ENCODE data around the gene BCL11A.
A peak's percentile ranks its signal among the peaks of the same experiment; 100 is the strongest.

Gene BCL11A

DNA sequence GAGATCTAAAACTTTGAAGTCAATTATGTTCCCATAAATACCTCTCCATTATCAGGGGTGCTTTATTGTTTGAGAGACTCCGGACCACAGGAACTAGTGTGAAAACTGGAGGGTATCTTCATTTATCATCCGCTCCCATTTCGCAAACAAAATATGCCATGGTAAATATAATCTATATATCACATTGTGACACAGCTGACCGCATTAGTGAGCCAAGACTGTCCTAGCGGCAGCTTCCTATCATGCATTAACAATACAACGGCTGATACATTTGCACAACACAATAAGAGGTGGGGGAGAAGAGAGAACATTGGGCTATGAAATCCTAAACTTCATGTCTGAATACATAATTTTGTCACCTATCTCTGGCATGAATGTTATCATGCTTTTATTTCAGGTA, 29.5 kb downstream of the BCL11A start:
- DNase-seq = no peak

DNA sequence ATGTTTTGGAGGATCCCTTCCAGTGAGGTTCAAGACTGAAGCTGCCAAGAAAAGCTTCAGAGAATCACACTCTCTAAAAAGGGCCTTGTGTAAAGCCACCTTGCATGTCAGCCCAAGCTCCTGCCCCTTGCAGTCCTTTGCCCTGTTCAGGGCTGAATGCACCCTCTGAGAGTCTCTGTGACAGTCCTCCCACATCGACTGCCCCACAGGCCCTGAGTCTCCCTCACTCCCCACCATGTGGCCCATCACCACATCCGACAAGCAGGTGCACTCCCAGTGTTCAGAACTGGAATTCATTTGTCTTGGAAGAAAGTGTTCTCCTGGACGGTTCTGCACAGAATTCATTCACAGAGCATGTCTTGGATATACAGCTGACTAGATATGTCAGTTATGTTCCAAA, 31.0 kb downstream of the BCL11A start:
- no peak for DNase-seq

DNA sequence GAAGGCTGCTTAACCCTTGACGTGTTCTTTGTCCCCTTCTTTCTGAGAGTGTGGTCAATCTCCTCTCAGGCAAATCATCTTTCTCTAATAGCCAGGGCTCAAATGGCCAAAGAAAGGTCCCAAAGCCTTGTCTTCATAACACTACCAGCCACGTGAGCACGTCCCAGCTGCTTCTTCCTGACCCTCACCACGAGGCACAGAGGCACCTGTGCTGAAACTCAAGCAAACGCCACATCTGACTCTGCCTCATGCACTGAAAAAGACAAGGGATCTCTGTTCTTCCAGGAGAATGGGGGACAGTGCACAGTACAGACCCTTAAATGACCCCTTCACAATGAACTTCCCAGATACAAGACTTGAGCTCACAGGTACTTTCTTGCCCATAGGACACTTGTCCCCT, 31.8 kb downstream of the BCL11A start:
- no peak for DNase-seq

DNA sequence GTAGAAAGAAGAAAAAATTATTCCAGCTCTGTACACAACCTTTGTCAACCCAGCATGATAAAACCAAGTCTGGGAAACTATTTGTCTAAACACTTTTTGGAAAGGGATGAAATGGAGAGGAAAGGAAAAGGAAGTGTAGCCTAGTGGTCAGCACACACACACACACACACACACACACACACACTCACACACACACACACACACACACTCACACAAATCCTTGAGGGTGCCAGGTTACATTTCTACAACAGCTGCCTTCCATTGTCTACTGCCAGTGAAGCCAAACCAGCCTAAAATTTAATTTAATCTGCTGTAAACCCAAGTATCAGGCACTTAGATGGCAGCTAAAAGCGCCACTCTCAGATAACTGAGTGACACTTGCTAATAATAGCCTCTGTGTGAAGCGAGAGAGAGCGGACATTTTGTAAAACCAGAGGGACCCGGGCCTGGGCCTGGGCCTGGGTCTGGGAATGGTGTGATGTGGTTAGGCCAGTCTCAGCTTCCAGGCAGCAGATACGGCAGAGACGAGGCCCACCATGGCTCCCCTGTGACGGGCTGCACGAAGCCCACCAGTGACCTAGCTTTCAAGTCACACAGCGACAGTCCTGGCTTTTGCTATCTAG, 32.4 kb downstream of the BCL11A start:
- no peak for DNase-seq

DNA sequence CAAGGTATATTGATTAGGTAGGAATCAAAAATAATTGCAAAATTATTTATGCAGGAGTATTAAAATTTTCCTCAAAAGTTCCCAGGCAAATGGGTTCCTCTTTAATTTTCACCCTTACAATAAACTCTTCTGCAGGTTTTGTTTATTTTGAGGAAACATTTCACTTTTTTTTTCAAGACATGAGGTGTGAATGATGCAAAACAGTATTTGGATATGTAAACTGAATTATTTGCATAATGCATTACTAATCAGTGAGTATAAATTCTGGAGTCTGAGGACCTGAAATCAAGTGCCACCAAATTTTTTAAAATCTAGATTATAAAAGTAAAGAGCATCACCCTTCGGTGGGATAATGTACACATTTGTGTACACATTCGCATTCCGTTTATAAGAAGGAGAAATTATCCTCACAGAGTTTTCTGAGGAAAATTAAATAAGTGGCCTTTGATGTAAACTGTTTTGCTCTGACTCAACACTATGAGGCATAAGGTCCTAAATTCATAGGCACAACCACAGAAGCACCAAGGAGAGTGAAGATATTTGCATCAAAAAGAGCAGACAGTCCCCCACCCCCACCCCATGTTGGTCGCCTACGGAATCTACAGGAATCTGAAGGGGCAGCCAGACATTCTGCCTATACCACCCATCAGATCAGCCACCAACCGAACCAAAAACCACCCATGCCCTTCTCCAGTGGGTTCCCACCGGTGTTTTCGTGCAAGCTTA, 33.1 kb downstream of the BCL11A start:
- DNase-seq = no peak

DNA sequence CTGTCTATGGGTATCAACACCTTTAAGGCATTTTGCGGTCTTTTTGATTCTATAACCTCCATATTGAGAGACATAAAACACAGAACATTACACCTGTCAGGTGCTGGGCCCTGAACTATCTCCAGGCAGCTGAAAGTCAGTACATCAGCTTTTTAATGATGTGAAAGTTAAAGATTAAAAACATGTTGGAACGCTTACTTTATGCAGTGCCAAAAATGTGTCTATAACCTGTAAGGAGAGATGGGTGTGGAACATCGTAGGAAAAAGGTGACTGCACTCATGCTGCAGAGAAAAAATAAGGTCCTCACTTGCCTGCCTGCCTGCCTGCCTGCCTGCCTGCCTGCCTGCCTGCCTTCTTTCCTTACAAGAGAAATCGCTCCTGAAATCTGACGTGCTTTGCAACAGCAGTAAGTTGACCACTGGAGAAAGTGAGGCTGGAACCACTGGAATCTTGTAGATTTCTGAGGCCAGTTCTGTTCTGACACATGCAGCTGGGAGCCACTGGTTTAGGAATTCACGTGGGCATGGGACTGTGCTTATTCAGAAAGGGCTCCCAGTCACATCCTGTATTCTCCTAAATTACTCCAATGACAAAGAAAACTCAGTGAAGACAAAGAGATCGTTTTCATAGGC, 34.1 kb downstream of the BCL11A start:
- DNase-seq = no peak

DNA sequence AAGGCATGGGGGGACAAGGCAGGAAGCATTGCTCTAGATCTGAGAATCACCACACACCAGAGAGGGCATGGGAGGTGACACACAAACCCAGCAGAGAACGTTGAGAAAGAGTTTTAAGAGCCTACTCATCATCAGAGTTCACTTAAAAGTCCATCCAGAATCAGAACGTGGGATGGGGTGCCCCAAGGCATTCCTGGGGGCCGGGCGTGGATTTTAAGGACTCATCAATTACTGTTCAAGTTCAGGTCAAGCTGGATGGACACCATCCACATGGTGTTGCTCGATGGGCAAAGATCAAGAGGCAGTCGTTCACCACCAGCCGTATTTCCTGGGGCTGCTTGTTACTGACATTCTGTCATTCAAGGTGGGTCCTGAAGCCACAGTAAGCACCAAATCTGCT, 34.9 kb downstream of the BCL11A start:
- no peak for DNase-seq

DNA sequence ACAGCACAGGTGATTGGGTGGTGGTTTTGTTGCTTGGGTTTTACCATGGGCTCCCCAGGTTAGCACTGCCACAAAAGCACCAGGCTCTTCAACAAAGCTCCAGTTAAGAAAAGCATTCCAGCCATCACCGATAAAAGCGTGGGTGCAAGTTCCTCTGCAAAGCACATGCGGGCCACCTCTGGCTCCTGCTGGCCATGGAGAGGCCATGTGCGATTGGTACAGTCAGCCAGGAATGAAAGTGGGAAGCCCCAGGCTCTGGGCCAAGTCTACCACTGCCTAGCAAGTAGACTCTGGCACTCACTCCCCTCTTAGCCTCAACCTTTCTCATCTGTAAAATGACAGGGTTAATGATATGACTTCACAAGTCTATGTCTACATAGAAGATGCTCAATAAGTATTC, 36.0 kb downstream of the BCL11A start:
- DNase-seq = no peak

DNA sequence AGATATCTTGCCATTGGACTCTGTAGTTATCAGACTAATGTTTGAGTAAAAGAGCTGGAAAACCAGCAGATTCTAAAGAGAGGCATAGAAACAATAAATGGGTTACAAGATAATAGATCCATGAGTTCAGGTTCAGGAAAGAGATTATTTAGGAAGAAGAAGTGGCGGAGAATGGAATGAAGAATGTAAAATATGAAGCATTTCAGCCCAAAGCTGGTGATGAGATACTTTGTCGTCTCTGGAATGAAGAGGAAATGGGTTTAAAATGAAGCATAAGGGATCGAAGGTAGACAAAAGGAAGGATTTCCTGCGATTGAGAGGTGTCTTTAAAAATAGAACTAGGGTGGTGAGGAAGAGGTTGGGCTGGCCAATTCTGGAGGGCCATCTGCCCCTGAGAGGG, 36.6 kb downstream of the BCL11A start:
- DNase-seq = no peak

DNA sequence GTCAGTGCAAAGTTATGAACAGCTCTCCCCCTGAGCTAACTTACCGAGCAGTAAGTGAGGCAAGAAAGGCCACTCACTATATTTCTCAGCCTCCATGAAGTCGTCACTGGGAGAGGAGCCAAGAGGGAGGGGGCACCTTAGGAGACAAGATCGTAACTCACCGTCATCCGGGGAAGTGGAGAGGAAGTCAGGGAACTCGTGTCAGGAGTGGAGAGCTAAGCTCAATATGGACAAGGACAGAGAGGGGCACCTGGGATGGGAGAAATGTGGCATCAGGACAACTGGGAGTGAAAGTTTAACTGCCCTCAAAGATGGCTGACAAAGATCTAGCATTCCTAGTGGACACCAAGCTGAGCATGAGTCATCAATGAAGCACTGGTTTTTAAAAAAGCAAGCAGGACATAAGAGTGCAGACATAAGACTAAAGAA, 37.1 kb downstream of the BCL11A start:
- no peak for DNase-seq

DNA sequence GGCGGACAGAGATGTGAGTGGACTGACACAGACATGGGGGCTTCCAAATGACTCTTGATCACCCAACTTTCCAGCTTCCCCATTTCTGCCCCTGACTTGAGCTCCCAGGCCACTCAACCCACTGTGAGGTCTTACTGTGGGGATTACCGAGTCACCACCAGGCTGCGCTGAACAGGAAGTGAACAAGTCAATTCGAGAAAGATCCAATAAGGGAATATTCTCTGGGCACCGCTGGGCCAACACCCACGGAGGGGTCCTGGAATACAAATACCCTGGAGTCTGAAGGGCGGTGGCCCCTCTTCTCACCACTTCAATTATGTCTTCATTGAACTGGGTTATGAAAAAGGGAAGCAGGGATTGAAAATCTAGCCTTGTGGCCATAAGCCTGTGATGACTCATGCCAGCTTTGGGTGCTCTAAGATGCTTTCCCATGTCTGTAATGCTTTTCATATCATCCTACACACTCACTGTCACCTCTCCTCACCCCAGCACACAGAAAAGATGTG, 37.7 kb downstream of the BCL11A start:
- peak; percentile 35 for DNase-seq

DNA sequence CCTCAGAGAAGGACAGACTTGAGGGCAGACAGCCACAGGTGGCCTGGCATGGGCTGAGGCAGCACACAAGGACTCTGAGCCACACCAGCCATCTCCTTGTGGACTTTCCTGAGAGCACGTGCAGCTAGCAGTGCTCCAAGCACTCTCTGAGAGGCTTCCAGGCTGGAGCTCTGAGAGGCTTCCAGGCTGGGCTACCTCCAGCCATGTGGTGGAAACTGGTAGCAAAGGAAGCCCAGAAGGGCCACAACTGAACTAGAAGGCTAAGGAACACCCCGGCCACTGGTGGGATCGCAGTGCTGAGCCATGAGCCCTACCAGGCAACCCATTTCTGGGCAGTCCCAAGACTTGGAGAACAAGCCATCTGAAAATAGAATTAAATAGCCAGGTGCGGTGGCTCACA, 39.5 kb downstream of the BCL11A start:
- DNase-seq = no peak

DNA sequence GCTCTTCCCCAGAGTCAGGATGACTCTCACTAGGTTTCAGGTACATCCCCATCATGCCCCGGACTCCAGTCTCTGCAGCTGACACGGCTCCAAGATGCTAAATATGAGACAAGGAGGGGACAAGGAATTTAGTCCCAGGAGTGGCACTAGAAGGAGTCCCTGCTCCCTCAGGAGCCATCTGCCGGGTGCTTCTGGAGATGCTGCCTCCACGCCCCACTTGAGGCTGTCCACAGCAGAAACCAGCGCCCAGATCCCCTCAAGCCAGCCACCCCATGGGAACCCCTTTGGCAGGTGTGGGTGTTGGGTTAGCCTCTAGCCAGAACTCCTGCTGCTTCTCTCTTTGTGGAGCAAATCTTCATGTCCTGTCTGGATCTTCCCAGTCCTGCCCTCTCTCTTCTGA, 40.3 kb downstream of the BCL11A start:
- DNase-seq = no peak

DNA sequence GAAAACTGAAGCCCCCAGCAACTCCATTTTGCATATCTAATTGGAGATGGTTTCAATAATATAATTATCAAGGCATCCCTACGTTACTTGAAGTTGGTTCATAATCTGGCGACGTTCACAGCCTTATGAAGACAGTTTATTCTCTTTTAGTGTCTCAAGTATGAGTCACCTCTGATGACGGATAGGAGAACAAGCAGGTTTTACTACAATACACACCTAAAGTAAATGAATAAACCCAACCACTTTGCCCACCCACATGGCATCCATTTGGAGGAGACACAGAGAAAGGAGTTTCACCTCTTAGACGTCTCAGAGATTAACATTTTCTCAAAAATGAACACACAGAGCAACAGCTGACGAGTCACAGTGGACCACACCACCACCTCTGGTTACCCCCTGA, 40.8 kb downstream of the BCL11A start:
- no peak for DNase-seq

DNA sequence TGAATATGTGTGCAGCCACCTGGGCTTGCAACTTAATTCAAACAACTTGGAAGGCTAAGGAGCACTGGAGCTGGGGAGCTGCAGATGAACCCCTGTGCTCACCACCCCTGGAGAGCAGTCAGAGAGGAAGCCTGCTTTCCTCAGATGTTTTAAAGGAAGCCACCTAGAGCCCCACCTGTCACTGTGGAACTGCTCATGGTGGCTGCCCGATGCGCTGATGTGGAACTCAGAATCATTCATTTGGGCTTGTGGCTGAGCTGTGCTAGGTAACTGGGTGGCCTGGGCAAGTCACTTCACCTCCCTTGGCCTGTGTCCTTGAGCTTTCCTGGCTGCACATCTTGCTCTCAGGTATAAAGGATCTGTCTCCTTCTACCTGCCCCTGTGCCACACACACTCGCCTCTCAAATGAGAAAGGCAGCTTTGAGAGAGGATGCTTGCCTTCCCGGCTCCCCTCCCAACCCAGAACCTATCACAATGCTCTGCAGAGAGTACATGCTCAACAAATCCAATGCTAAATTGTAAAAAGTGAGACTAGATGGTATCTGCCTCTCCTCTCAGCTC, 41.3 kb downstream of the BCL11A start:
- DNase-seq = no peak

DNA sequence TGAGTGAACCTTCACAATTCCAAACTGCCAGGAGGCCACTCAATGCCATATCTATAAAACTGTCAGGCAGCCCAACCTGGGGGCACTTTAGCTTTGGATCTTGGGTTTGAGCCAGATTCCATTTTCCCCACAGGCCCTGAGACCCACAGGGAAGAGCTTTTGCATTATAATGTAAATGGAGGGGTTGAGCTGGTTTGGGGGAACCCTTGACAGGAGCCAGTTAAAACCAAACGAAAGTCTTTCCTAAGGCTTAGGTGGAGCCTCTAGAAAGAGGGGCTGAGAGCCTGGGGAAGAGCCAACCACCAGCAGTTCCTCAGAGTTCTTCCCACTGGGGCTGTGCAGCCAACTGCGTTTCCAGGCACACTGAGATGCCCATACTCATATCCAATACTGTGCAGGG, 42.7 kb downstream of the BCL11A start:
- no peak for DNase-seq

DNA sequence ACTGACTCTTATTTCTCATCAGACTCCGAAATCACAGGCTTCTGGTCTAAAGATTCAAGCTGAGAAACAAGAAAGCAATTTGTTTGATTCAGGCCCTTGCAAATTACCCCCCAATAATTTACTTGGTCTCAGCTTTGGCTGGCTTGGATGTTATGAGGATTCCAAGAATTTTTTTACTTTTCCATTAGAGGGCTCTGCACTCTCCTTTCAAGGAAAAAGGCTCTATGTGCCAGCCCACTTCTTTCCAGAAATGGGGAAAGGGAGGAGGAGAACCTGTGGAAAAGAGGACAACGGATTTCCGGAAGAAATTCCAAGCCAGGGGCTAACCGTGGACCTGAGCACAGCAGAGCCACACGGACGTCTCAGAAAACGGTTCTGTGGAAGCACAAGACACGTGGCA, 44.4 kb downstream of the BCL11A start:
- no peak for DNase-seq

DNA sequence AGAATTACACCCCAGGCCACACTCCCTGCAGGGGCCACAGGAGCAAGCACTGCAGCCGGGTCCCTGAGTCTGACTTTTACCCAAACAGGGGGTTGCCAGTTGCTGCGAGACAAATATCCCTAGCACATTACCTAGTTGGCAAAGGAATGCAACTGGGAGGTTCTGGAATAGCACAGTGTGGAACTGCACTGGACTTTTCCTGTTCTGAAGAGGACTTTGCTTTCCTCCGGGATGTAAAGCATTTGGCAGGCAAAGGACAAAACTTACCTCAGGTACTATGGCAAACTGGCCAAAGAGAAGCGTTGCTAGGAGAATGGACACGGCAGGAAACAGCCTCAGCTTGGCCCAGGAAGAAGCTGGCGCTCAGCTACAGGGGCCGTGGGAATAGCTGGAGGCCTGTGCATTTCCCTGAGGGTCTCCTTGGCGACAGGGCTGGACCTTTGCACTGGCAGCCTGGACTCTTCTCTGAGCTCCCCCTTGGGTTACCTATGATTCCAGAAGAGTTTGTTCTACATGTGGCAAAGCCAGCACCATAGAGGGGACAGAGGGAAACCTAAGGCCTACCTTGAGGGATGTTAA, 45.0 kb downstream of the BCL11A start:
- DNase-seq = no peak

DNA sequence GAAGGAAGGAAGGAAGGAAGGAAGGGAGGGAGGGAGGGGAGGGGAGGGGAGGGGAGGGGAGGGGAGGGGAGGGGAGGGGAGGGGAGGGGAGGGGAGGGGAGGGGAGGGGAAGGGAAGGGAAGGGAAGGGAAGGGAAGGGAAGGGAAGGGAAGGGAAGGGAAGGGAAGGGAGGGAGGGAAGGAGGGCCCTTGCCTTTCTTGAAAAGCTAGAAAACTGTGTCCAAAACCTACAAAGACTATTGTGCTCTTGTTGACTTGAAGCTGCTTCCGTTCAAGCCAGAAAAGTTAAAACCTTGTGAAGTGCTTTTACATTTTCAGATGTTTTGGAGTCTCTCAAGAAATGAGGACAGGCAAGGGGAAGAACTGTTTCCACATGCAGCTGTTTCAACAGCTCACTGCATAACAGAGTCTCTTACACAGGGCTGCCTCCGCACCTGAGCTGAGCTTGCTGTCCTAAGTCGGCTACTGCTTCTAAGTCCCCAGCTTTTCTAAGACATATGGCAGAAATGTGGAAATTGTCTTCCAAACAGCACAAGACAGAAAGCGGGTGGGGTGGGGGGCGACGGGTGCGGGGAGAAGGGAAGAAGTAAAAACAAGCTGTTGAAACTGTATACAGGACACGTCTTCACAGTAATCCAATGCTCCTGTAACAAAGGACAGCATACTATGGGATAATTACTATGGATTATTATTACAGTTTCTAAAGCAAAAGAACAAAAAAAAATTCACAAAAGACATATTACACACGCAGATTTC, 46.1 kb downstream of the BCL11A start:
- DNase-seq = no peak

DNA sequence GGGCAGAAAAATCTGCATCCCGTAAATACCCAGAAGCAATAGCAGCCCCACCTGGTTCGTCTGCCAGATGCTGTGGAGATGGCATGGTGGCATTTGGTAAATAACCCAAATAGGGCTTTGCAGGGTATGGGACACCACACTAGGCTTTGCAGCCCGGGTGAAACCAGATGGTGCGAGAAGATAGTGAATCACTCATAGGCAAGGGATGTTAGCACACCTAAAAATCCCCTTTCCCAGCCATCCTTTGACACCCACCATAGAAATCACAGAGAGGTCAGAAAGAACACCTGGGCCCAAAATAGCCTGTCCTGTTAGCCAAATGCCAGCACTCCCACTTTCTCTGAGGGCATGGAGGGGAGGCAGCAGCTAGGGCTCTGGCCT, 47.6 kb downstream of the BCL11A start:
- DNase-seq = no peak

DNA sequence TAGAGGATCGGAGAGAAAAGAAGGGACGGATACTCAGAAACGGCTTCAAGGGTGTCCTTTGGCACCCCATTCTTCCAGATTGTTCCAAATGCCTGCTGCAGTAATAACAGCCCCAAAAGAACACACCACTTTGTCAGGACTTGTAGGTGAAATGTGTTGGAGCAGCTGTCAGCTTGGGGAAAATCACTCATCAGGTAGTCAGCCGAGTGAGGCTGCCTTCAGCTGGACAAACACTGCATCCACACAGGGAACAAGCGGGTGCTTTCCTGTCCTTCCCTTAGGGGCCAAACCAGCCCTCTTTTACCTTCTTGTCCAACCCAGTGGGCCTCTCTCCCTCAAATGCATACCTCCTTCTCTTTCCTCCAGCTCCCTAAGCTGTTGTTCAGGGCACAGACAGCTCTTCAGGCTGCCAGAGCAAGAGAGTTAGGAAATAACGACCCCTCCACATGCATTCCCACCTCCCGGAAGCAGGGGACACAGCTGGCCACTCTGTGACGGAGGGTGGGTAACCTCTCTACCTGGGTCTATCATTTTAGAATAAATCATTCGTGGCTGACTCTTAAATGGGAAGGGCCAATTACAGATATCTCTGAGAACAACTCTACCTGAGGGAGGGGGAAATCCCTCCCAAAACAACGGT, 48.1 kb downstream of the BCL11A start:
- DNase-seq = no peak

DNA sequence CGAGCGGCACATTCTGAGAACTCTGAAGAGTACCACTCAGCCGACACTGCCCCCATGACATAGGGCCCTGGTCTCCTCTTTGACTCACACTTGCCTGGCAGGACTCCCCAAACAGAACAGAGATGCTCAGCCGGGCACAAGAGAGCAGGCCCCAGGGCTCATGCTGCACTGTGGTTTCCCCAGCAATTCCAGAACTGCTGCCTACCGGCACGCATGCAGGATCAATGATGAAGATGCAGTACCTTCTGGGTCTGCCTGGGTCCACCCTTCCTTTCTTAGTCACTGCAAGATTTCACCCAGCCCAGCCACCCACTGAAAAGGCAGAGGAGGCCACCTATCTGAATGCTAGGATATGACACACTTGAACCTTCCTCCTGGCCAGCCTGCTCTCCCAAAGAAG, 49.4 kb downstream of the BCL11A start:
- no peak for DNase-seq
